ENCODE data around the gene MLF2. TPM values are rescaled to one million over a fixed set of nuclear protein-coding genes. Genes with fewer than 3 reads are reported as not detected.
A peak's percentile ranks its signal among the peaks of the same experiment; 100 is the strongest.

Gene MLF2
- total and polyA plus RNA-seq, 9 of the 15 experiments (the other 6 are each of a cell fraction or from before 2014, with no cell fraction given): 11.4 to 190 (median 139) TPM

DNA sequence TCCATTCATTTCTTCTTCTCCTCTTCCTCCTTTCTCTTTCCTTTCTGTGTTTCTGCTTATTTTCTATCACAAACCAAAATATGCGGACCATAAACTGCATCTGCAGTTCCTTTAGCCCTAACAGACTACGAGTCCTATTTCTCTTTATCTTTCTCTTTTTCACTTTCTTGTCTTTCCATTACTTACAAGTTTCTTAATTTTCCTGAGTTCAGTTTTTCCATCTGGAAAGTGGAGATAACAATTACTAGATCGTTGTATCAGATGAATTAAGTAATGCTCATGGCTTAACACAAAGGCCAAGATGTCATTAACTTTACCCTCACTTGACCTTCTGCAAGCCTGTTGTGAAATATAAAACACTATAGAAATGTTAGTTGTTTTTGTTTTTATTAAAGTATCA, 30.1 kb downstream of the MLF2 start (continued):
- TF ChIP-seq RNF2 (IDR thresholded peaks at IDR 0.05): no peak
- TF ChIP-seq, protein P1, sequence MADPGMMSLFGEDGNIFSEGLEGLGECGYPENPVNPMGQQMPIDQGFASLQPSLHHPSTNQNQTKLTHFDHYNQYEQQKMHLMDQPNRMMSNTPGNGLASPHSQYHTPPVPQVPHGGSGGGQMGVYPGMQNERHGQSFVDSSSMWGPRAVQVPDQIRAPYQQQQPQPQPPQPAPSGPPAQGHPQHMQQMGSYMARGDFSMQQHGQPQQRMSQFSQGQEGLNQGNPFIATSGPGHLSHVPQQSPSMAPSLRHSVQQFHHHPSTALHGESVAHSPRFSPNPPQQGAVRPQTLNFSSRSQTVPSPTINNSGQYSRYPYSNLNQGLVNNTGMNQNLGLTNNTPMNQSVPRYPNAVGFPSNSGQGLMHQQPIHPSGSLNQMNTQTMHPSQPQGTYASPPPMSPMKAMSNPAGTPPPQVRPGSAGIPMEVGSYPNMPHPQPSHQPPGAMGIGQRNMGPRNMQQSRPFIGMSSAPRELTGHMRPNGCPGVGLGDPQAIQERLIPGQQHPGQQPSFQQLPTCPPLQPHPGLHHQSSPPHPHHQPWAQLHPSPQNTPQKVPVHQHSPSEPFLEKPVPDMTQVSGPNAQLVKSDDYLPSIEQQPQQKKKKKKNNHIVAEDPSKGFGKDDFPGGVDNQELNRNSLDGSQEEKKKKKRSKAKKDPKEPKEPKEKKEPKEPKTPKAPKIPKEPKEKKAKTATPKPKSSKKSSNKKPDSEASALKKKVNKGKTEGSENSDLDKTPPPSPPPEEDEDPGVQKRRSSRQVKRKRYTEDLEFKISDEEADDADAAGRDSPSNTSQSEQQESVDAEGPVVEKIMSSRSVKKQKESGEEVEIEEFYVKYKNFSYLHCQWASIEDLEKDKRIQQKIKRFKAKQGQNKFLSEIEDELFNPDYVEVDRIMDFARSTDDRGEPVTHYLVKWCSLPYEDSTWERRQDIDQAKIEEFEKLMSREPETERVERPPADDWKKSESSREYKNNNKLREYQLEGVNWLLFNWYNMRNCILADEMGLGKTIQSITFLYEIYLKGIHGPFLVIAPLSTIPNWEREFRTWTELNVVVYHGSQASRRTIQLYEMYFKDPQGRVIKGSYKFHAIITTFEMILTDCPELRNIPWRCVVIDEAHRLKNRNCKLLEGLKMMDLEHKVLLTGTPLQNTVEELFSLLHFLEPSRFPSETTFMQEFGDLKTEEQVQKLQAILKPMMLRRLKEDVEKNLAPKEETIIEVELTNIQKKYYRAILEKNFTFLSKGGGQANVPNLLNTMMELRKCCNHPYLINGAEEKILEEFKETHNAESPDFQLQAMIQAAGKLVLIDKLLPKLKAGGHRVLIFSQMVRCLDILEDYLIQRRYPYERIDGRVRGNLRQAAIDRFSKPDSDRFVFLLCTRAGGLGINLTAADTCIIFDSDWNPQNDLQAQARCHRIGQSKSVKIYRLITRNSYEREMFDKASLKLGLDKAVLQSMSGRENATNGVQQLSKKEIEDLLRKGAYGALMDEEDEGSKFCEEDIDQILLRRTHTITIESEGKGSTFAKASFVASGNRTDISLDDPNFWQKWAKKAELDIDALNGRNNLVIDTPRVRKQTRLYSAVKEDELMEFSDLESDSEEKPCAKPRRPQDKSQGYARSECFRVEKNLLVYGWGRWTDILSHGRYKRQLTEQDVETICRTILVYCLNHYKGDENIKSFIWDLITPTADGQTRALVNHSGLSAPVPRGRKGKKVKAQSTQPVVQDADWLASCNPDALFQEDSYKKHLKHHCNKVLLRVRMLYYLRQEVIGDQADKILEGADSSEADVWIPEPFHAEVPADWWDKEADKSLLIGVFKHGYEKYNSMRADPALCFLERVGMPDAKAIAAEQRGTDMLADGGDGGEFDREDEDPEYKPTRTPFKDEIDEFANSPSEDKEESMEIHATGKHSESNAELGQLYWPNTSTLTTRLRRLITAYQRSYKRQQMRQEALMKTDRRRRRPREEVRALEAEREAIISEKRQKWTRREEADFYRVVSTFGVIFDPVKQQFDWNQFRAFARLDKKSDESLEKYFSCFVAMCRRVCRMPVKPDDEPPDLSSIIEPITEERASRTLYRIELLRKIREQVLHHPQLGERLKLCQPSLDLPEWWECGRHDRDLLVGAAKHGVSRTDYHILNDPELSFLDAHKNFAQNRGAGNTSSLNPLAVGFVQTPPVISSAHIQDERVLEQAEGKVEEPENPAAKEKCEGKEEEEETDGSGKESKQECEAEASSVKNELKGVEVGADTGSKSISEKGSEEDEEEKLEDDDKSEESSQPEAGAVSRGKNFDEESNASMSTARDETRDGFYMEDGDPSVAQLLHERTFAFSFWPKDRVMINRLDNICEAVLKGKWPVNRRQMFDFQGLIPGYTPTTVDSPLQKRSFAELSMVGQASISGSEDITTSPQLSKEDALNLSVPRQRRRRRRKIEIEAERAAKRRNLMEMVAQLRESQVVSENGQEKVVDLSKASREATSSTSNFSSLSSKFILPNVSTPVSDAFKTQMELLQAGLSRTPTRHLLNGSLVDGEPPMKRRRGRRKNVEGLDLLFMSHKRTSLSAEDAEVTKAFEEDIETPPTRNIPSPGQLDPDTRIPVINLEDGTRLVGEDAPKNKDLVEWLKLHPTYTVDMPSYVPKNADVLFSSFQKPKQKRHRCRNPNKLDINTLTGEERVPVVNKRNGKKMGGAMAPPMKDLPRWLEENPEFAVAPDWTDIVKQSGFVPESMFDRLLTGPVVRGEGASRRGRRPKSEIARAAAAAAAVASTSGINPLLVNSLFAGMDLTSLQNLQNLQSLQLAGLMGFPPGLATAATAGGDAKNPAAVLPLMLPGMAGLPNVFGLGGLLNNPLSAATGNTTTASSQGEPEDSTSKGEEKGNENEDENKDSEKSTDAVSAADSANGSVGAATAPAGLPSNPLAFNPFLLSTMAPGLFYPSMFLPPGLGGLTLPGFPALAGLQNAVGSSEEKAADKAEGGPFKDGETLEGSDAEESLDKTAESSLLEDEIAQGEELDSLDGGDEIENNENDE (IDR thresholded peaks at IDR 0.05; ENCODE audit: low read depth, low read length): no peak
- no peak for TF ChIP-seq RBFOX2 (IDR thresholded peaks at IDR 0.05; ENCODE audit: low read depth, low read length)
- no peak for TF ChIP-seq FOXK2 (conservative IDR thresholded peaks at IDR 0.05 in 1 of 2, IDR thresholded peaks at IDR 0.05 in 1 of 2; ENCODE audit: low read depth in 2 of 2)
- 0 out of 2 replicates have a peak, but pooled peaks have one; percentile 29 for TF ChIP-seq ZNF644 (tag; IDR thresholded peaks at IDR 0.05; ENCODE audit: low read depth)
- TF ChIP-seq NFATC3 (IDR thresholded peaks at IDR 0.05): 0 out of 2 replicates have a peak, but pooled peaks have one; percentile 62
- no peak for TF ChIP-seq HMGN3 (IDR thresholded peaks at IDR 0.05; ENCODE audit: borderline replicate concordance, extremely low read depth, insufficient read length, low read depth, low read length)
- TF ChIP-seq SMARCA4 (IDR thresholded peaks at IDR 0.05): peak; percentile 72
- TF ChIP-seq, protein P2, sequence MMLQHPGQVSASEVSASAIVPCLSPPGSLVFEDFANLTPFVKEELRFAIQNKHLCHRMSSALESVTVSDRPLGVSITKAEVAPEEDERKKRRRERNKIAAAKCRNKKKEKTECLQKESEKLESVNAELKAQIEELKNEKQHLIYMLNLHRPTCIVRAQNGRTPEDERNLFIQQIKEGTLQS (IDR thresholded peaks at IDR 0.05): peak; percentile 20; the same call in 1 of the 2 replicates
- TF ChIP-seq, protein P2 (CRISPR knock-in tag; conservative IDR thresholded peaks at IDR 0.05): no peak
- 0 out of 2 replicates have a peak, but pooled peaks have one; percentile 9 for TF ChIP-seq EHMT2 (IDR thresholded peaks at IDR 0.05)
- TF ChIP-seq FOSL1 (tag; conservative IDR thresholded peaks at IDR 0.05): peak; percentile 43
- TF ChIP-seq, protein P3, sequence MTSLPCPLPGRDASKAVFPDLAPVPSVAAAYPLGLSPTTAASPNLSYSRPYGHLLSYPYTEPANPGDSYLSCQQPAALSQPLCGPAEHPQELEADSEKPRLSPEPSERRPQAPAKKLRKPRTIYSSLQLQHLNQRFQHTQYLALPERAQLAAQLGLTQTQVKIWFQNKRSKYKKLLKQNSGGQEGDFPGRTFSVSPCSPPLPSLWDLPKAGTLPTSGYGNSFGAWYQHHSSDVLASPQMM (CRISPR knock-in tag; IDR thresholded peaks at IDR 0.05): no peak
- TF ChIP-seq TEAD1 (CRISPR knock-in tag; IDR thresholded peaks at IDR 0.05): no peak
- peak; percentile 63 for TF ChIP-seq LEF1 (IDR thresholded peaks at IDR 0.05)
- 0 out of 2 replicates have a peak, but pooled peaks have one; percentile 24 for TF ChIP-seq MTA2 (IDR thresholded peaks at IDR 0.05; ENCODE audit: low read depth)
- peak; percentile 46 for TF ChIP-seq HDAC3 (IDR thresholded peaks at IDR 0.05; ENCODE audit: borderline replicate concordance, partially characterized antibody)

Measured in K562 (cell line).